NCI-H2107 (cell line): ENCODE results near the gene ZNF92.
"Not testable (repeated sequence)": the region's sequence is repeated elsewhere in the genome, so short reads cannot be mapped to it uniquely, and the experiment has no call there.

ENCODE experiments used
- DNase-seq: peaks from one replicate; lab custom pipeline; 2025; lab: John Stamatoyannopoulos, UW

Gene ZNF92

DNA sequence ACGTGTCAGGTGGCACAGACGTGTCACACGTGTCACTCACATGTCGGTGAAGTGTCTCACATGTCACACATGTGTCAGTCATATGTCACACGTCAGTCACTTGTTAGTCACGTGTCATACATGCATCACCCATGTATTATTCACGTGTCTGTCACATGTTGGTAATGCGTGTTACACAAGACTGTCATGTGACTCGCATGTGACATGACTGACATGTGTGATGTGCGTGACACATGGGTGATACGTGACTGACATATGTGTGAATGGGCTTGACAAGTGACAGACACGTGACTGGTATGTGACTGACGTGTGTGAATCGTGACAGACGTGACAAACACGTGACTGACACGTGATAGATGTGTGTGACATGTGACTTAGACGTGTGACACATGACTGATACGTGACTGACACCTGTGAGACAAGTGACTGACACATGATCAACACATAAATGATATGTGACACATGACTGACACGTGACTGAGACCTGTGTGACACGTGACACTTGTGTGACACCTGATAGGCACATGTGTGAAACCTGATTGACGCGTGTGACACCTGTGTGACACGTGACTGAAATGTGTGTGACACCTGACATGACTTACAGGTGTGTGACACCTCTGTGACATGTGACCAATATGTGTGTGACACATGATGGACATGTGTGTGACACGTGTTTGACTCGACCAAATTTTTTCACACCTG lies 56.1 kb downstream of the ZNF92 start:
- no peak for DNase-seq

DNA sequence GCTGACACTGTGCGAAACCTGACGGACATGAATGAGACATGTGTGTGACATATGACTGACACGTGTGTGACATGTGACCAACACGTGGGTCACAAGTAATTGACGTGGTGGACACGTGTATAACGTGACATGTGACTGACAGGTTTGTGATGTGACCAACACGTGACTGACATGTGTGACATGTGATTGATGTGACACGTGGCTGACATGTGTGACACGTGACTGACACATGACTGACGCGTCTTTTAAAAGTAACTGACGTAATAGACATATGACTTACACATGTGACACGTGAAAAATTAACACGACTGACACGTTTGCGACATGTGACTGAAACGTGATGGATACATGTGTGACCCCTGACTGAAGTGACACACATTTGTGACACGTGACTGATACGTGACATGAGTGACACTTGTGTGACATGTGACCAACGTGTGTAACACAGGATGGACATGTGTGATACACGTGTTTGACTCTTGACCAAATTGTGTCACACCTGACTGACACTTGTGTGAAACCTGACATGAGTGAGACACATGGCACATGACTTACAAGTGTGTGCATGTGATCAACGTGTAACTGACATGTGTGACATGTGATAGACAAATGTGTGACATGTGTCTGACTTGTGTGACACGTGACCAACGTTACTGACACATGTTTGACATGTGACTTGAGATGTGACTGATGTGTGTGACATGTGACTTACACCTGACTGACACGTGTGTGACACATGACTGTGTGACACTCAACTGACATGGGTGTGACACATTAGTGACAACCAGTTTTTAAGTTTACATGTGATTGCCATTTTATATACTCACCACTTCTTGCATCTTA lies 56.9 kb downstream of the ZNF92 start:
- DNase-seq, result no peak

DNA sequence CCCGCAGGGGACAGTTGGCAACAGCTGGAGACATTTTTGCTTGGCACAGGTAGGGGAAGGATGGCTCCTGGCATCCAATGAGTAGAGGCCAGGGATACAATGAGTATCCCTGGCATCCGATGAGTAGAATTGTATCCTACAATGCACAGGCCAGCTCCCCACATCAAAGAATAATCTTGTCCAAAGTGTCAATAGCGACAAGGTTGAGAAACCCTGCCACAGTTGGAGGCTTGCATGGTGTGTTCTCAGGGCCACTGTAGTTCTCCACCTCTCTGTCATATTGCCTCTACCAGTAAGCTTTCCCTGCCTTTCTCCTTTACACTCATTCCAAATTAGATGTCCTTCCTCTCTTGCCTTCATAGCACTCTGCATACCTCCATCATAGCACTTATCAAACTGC lies 60.7 kb downstream of the ZNF92 start:
- no peak for DNase-seq

DNA sequence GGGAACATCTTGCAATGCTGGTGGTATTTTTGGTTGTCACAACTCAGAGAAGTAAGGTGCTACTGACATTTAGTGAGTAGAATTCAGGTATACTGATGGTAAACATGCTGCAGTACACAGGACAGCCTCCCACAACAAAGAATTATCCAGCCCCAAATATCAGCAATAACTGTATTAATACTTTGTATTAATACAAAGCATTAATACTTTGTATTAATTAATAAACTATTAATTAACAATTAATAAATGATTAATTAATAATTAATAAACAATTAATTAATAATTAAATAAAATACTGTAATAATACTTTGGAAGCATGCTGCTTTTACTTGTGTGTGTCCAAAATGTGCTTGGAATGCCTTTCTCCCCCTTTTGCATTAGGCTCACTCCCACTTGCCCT lies 62.5 kb downstream of the ZNF92 start:
- no peak for DNase-seq

DNA sequence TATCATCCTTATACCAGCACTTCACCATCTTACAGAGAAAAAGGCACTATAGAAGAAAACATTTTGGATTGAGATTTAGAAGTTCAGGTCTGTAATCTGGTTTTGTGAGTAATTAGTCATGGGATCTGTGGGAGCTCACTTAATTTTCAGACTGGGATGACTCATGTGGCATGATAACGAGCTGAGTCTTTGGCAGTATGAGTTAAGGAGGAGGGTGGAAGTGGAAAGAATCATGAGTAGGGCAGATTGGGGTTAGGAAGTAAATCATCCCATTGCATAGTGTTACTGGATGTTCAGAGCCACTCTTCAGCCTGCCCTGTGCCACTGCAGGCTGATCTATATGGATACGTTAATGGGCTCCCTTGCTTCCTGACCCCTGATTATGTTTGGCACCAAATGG lies 64.9 kb downstream of the ZNF92 start:
- DNase-seq, result no peak

DNA sequence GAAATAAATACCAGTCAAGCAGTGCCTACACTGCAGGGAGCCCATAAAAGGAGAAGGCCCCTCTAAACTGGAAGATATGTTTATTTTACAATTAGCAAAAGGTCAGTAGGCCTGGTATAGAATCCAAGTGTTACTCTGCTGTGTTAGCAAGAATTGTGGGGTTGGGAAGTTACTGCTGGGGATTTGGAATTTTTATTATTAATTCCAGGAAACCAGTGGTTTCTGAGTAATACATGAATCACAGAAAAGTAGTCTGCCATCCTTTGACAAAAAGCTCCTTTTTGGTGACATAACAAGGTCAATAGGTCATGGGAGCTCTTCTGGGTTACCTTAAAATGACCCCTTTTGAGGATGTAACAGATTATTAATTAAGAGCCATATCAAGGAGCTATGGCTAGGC lies 67.4 kb downstream of the ZNF92 start:
- no peak for DNase-seq

DNA sequence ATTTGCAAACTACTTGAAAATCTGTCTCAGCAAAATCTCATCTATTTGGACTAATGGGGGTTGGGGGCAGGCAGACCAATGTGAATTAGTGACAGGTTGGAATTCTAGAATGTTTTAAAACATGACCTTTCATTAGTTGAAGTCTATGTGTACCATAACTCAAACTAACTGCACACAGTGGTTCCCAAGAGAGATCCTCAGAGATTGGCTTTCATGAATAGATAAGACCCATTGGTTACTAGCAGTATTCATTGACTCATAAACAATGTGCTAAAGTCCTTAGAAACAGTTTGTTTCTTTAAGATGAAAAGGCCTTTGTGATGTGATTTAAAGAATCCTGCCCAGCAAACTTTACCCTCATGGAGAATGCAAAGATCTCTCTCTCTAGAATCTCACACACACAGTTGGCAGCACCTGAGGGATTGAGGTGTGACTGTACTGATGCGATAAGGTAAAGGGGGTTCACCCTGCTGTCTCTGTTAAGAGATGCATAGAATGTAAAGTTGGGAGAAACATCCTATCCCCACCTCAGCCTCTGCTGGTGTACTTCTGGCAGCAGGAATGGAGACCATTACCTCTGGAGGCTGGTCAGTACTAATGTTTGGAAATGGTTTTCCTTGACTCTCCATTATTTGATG lies 70.7 kb downstream of the ZNF92 start:
- no peak for DNase-seq

DNA sequence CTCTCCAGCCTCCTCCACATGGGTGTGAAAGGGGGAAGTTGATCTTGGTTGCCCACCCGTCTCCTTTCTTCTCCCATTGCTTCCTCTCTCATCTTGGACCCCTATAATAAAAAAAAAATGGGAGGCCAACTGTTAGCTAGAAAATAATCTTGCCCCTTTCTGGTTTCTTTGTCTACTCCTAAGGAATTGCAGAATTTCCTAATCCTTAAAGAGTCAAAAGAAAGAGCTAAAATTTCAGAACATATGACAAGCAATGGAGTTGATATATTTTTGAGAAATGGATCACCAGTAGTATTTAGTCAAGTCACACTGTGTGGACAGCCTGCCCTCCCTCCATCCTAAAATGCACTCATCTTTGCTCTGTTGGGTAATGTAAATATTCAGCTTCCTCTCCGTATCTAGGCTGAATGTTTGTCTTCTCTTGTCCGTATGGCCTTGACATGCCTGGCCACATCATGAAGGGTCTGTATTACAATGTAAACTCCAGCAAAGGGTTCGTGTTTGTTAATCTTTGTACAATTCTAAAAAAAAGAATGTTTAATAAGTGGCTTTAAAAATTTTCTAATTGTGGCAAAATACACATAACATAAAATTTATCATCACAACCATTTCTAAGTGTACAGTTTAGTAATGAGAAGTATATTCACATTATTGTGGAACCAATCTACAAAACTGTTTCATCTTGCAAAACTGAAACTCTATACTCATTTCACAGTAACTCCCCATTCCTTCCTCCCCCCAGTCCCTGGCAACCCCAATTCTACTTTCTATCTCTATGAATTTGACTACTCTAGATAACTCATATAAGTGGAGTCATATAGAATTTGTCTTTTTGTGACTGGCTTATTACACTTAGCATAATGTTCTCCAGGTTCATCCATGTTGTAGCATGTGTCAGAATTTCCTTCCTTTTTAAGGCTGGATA lies 71.5 kb downstream of the ZNF92 start:
- no peak for DNase-seq

DNA sequence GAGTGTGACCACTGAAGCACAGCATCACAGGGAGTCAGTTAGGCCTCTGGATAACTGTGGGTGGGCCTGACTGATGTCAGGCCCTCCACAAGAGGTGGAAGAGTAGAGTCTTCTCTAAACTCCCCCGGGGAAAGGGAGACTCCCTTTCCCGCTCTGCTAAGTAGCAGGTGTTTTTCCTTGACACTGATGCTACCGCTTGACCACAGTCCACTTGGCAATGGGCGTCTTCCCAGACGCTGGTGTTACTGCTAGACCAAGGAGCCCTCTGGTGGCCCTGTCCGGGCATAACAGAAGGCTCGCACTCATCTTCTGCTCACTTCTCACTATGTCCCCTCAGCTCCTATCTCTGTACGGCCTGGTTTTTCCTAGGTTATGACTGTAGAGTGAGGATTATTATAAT lies 73.4 kb downstream of the ZNF92 start:
- not testable (repeated sequence) for DNase-seq

DNA sequence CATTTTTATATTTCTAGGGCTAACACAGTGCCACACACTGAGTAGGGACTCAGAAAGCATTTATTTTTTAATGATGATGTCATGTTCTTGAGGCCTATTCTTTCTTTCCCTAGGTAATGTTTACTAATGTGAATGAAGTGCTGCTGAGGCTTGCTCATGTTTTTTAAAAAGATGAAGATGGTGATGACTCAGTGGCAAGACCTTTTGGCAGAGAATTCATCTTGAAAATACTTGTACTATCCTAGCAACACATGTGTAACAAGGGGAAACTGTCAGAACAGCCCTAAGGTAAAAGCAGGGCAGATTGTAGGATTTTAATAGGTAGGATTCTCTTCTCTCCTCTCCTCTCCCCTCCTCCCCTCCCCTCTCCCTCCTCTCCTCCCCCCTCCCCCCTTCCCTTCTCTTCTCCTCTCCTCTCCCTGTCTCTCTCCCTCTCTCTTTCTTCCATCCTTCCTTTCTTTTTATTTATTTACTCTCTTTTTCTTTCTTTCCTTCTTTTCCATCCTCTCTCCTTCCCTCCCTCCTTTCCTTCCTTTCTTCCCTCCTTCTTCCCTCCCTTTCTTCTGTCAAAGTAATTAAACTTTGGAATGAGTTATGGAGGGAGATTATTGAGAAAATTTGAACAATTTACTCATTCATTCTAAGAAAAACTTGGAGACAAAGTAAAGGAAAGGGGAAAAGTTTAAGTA lies 75.3 kb downstream of the ZNF92 start:
- DNase-seq, result no peak

DNA sequence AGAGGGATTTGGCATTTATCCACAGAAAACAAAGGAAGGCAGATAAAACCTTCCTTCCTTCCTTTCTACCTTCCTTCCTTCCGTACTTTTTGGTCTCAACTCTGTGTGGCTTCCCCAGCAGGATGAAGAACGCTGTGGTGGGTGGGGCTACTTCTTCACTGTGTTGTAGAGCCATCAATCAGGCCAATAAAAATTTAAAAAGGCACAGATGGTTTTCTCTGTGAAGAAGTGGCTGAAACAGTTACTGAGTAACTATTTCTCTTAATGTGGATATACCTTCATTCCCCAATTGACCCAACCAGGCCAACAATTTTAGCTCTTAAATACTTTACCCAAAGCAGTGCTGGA lies 75.8 kb downstream of the ZNF92 start:
- no peak for DNase-seq
